Bone marrow (tissue), 2 donors: ENCODE measurements around the gene ANKRD53.

Source experiments
- DNase-seq, 2 donors: peaks; one replicate each; lab custom pipeline; 2025; lab: John Stamatoyannopoulos, UW

ANKRD53 gene

GRCh38 chr2:70965506-70965905 is 12.9 kb upstream of the ANKRD53 start:
- DNase-seq, result no peak

DNA sequence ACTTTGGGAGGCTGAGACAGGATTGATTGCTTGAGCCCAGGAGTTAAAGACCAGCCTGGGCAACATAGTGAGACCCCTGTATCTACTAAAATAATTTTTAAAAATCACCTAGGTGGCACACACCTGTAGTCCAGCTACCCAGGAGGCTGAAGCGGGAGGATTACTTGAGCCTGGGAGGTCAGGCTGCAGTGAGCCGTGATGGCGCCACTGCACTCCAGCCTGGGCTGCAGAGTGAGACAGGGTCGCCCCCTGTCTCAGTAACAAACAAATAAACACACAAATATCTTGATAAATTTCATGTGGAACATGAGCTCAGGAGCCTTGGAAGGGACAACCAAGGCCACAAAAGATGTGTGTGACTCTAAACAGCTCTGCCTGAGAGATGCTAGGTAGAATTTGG is 11.7 kb upstream of the ANKRD53 start:
- DNase-seq, result no peak

DNA sequence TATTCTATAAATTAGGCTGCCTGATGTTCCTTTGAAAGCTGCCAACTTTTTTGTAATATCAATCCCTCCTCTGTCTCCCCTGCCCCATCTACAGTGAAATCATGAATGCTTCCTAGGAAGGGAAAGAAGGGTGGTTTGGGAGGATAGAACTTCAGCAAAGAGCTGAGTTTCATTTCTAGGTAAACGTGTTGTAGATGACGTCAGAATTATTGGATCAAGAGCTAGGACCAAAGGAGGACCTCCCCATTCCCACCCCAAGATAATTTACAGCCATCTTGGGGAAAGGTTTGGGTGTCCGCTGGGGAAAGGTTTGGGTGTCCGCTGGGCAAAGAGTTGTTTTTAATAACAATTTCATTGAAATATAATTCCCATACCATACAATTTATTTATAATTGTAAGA is 11.2 kb upstream of the ANKRD53 start:
- no peak for DNase-seq

- no peak for DNase-seq
These were observed 3.8 kb upstream of the ANKRD53 start for GRCh38 chr2:70974592-70974991.

- no peak for DNase-seq
These were observed 3.2 kb upstream of the ANKRD53 start for GRCh38 chr2:70975237-70975636.

- DNase-seq, result no peak
These were observed 725 bp upstream of the ANKRD53 start for GRCh38 chr2:70977605-70978205.

DNA sequence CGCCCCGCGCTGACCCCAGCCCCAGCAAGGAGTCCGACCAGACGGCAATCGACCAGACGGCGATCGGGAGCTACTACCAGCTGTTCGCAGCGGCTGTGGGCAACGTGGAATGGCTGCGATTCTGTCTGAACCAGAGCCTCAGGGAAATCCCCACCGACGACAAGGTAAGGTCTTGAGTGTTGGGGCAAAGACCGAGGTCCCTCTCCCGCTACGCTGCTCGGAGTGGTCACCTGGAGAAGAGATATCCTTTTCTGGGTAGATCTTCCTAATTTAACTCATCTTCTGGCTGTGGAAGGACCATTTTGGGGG is 704 bp downstream of the ANKRD53 start:
- no peak for DNase-seq

DNA sequence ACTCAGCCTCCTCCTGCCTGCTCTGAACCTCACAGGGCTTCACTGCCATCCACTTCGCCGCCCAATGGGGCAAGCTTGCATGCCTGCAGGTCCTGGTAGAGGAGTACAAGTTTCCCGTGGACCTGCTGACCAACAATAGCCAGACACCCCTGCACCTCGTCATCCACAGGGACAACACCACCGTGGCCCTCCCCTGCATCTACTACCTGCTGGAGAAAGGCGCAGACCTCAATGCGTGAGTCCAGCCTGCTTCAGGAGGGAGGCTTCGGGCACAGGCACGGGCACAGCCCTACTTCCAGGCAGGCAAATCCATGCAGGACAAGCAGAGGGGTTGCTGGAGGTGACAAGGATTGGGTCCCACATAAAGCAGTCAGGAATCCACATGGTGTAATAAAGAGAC is 1.2 kb downstream of the ANKRD53 start:
- no peak for DNase-seq

DNA sequence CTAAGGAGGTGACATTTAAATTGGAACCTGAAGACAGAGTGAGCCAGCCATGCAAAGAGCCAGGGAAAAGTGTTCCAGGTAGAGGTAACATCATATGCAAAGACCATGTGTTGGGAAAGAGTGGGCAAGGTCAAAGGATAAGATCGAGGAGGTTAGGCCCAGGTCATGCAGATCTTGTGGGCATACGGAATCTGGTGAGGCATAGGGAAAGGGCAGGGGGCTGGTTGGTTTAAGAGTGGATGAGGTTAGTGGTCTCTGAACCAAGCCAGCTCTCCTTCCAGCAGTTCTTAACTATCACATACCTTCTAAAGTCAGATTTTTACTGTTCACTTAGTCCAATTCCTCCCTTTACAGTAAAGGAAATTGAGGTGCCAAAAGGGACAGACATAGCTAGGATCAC is 3.0 kb downstream of the ANKRD53 start:
- DNase-seq, result no peak

- no peak for DNase-seq
These were observed 3.7 kb downstream of the ANKRD53 start for GRCh38 chr2:70981866-70982810.

DNA sequence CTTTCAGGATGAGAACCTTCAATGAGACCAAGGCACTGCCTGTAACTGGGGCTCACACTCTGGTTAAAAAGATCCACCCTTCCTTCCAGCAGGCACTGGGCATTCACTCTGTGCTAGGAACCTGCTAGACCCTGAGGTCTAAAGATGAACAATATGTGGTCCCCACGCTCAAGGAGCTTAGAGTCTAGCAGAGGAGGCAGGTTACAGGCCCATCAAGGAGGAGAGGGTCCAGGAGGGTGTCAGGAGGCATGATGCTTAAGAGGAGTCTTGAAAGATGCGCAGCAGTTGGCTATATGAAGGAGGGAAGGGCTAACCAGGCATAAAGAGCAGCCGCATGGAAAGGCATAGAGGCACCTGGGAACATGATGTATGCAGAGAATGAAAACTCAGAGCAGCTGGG is 4.5 kb downstream of the ANKRD53 start:
- no peak for DNase-seq

GRCh38 chr2:70983506-70984227 is 5.2 kb downstream of the ANKRD53 start:
- no peak for DNase-seq

DNA sequence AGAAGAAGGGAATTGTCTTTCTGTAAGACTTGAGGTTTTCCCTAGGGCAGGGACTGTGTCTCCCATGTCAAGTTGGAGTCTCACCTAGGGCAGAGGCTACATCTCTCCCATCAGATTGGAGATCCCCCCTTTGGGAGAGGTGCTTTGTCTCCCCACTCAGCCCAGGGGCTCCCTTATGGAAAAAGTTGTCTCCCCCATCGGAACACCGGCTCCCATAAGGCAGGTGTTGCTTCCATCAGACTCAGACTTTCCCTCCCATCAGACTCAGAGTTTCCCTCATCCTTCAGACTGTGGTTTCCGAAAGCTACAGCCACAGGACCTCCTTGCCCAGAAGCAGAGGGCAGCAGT is 5.8 kb downstream of the ANKRD53 start:
- no peak for DNase-seq

DNA sequence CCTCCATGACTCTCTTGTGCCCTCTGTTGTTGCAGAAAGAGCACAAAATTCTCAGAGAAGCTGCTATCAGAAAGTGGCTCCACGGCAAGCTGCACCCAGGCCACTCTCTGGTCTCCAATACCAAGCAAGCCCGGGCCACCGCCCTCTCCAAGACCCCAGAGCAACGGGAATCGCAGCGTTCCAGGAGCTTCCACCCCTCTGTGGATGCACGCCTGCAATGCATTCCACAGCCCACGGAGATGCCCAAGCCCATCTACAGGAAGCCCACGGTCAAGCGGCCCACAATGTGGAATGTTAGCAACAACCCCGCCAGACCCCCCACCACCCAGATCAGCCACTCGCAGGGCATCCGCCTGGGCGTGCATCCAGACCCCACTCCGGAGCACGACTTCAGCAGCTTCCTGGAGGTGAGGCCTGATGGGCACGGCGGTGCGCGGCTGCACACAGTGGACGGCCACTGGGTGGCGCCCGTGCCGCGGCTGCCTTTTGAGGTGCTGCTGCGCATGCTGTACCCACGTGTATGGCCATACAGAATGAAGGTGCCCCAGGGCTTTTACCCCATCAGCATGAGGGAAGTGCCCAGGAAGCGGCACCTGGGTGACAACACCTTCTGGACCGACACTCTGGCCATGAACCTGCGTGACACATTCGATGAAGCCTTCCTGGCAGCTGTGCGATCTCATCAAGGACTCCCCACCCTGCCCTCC is 6.3 kb downstream of the ANKRD53 start:
- peak; percentile 27 to 28 for DNase-seq

- DNase-seq, result no peak
These were observed 6.9 kb downstream of the ANKRD53 start for GRCh38 chr2:70985283-70985688.

GRCh38 chr2:70985956-70986355 is 7.5 kb downstream of the ANKRD53 start:
- DNase-seq, result no peak

DNA sequence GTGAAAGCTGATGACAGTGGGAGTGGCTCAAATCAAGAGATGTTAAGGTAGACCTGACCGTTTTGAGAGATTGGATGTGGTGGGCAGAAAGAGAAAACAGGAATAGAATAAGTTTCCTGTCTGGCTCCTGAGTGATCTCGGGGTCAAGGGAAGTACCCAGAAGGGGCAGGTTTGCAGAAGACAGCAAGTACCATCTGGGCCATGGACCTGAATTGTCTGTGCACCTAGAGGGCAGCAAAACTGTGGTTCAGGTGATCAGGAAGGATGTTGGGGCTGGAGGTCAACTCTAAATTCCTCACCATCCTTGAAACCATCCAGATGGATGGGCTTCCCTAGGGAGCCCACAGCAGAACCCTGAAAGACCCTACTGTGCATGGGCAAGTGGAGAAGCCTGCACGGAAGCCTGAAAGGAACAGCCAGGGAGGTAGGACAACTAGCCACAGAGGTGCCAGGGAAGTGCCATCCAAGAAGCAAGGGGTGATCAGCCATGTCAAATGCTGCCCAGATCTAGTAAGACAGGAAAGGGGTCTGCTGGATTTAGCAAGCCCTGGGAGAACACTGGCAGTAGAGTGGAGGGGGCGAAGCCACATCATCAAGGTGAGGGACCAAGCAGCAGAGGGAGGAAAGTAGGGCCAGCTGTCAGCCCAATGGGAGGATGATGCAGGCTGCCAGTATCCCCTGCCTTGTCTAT is 8.2 kb downstream of the ANKRD53 start:
- DNase-seq, result no peak

DNA sequence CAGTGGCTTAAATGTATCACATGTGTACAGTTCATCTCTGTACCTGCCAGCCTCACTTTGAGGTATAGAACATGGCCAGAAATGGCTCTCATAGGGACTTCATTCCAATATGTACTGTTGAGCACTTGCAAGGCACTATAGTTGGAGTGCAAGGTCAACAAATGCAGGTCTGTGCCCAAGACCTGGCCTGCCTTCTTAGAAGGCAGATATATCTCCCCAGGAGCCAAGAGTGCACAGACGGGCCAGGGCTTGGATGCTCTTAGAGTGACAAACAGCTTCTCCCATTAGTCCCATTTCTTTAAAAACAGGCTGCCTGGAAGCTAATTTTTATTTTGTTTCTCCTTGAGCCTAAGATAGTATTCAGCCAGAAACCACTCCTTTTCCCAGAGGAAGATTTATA is 9.0 kb downstream of the ANKRD53 start:
- no peak for DNase-seq

DNA sequence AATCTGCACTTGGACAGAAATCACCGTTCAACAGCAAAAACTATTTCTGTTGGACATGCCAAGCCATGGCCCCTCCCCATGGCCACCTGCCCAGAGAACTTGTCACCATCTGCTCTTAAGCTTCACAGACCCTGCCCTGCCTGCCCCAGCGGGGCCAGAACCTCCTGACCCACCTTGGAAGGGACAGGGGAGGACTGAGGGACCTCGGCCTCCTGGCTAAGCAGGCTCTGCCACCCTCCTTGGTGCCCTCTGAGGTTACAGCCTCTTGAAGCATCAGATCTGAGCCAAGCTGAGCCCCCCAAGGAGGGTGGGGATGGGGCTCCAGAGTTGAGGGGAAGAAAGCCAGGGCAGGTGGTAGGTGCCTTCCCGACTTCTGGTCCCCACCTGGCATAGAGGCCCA is 9.7 kb downstream of the ANKRD53 start:
- no peak for DNase-seq

- DNase-seq, result no peak
These were observed 10.6 kb downstream of the ANKRD53 start for GRCh38 chr2:70988726-70989648.

DNA sequence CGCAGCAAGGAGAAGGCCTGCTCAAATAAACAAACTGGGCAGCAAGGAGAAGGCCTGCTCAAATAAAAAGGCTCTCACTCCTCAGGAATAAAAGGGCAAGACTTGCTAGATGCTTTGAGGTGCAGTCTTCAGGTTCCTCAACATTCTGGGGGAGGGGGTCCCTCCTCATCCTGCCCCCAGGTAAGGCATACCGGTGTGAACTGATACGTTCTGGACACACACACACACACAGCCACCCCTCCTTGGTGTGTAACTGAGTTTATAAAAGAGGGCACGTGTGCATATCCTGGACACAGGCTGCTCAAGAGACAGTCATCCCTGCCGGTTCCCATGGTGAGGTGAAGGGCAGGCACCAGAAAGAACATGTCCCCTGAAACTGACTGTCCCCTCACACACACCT is 11.8 kb downstream of the ANKRD53 start:
- DNase-seq, result no peak
